LNCAP (cell line): ENCODE measurements around the gene HS1BP3.

Source experiments
- CTCF ChIP-seq: fragments of 450-650 bp; IDR thresholded peaks from 2 replicates; pipeline ENCODE4 v1.5.1; 2017; ENCODE audit warnings: mild to moderate bottlenecking

HS1BP3 gene

GRCh38 chr2:20650393-20650876 lies 463 bp downstream of the HS1BP3 start:
- no peak for TF ChIP-seq CTCF

- TF ChIP-seq CTCF = no peak
These were observed 922 bp downstream of the HS1BP3 start for GRCh38 chr2:20649976-20650375.

- no peak for TF ChIP-seq CTCF
These were observed 1.3 kb downstream of the HS1BP3 start for GRCh38 chr2:20649576-20649975.

- TF ChIP-seq CTCF = no peak
These were observed 2.1 kb downstream of the HS1BP3 start for GRCh38 chr2:20648831-20649230.

- TF ChIP-seq CTCF = no peak
These were observed 2.7 kb downstream of the HS1BP3 start for GRCh38 chr2:20648206-20648605.

- no peak for TF ChIP-seq CTCF
These were observed 3.2 kb downstream of the HS1BP3 start for GRCh38 chr2:20647738-20648137.

GRCh38 chr2:20647211-20647610 lies 3.7 kb downstream of the HS1BP3 start:
- TF ChIP-seq CTCF = no peak

- no peak for TF ChIP-seq CTCF
These were observed 4.5 kb downstream of the HS1BP3 start for GRCh38 chr2:20646446-20646845.
